ENCODE results near the gene PAX2. TPM values are rescaled to one million over a fixed set of nuclear protein-coding genes. Genes with fewer than 3 reads are reported as not detected.

The PAX2 gene
- total and polyA plus RNA-seq, 2 of the 13 experiments (the other 11 are each of a cell fraction or from before 2014, with no cell fraction given): not detected

DNA sequence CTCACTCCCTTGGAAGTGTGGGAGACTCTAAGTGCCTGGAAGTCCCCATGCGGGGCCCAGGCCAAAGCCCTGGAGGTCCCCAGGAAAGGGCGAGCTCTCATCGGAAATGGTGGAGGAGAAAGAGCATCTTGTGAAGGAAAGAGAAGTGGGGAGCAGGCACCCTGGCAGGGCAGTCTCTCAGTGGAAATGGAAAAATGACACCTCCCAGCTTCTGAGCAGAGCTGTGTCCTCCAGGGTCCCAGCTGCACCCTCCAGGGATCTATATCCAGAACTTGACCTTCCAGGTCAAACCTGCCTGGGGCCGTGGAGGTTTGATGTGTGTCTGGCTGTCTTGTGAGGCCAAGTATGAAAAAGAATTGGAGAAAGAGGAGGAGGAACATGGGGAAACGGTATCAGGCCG, 29.5 kb downstream of the PAX2 start:
- in situ Hi-C loops (cut with HindIII; ENCODE audit: extremely low pct_ligation_motif_present, low pct_unique_long_range_greater_than_20kb): no loop called here
- TF ChIP-seq ZNF382 (CRISPR knock-in tag; IDR thresholded peaks at IDR 0.05; ENCODE audit: borderline replicate concordance) (no peak), ZNF576 (CRISPR knock-in tag; IDR thresholded peaks at IDR 0.05) (no peak), DNMT3B (CRISPR knock-in tag; conservative IDR thresholded peaks at IDR 0.05) (no peak), STAG1 (CRISPR knock-in tag; IDR thresholded peaks at IDR 0.05) (no peak)
- FAIRE-seq (no peak), DNase-seq (ENCODE audit: low spot score) (no peak), ATAC-seq (no peak)
- Histone ChIP-seq H3K27ac (ENCODE audit: extremely low read length, insufficient read depth, low read length) (no peak overlapping the region), H3K4me1 (ENCODE audit: insufficient read depth, low read length) (peaks cover 10% of the 10 kb centered on the region), H4K20me1 (ENCODE audit: insufficient read depth, low read length) (no peaks in the 10 kb centered on the region), H3K79me2 (ENCODE audit: insufficient read depth, low read length) (no peaks in the 10 kb centered on the region), H3K4me2 (ENCODE audit: low read depth, low read length) (no peak overlapping the region), H3K4me3 (replicated peaks in 1 of 3; ENCODE audit: insufficient read depth in 1 of 3, low read depth in 2 of 3, low read length in 3 of 3) (no peak overlapping the region), H3K27me3 (ENCODE audit: control insufficient read depth in 1 of 2, insufficient read depth in 2 of 2, low read length in 2 of 2) (peaks cover 0 to 38% of the 10 kb centered on the region in 2 experiments; a peak in 3 of 5 replicates), H2AFZ (ENCODE audit: low read length) (no peak overlapping the region), H3K9ac (ENCODE audit: insufficient read depth, low read depth, low read length) (no peak overlapping the region), H3K9me3 (ENCODE audit: low read length) (no peaks in the 10 kb centered on the region), H3K36me3 (replicated peaks in 1 of 2; ENCODE audit: control insufficient read depth in 1 of 2, insufficient read depth in 2 of 2, low read length in 2 of 2) (no peaks in the 10 kb centered on the region)
- BruUV-seq (replicated peaks): no TSS peak
- POLR2A ChIA-PET: no interaction called here
- 5% methylated on average over 6 of the region's 6 CpGs for WGBS (ENCODE audit: low lambda C conversion rate)
- CTCF ChIA-PET (ENCODE audit: low intra/inter-chr PET ratio, low total read pairs): no interaction called here
- intact Hi-C loops (cut with micrococcal nuclease; ENCODE audit: unreplicated experiment): no loop called here

- no peaks in the 10 kb centered on the region for H3K79me2 ChIP-seq (ENCODE audit: insufficient read depth, low read length)
- H2AFZ ChIP-seq (ENCODE audit: low read length): no peak overlapping the region
- H4K20me1 ChIP-seq (ENCODE audit: insufficient read depth, low read length): no peaks in the 10 kb centered on the region
- FAIRE-seq: no peak
- no peak overlapping the region for H3K9ac ChIP-seq (ENCODE audit: insufficient read depth, low read depth, low read length)
- no peaks in the 10 kb centered on the region for H3K9me3 ChIP-seq (ENCODE audit: low read length)
- WGBS (ENCODE audit: low lambda C conversion rate): 43% methylated on average over 3 of the region's 5 CpGs
- no peak overlapping the region for H3K4me2 ChIP-seq (ENCODE audit: low read depth, low read length)
- ChIA-PET CTCF (ENCODE audit: low intra/inter-chr PET ratio, low total read pairs) (no interaction called here), POLR2A (no interaction called here)
- no peaks in the 10 kb centered on the region for H3K36me3 ChIP-seq (replicated peaks in 1 of 2; ENCODE audit: control insufficient read depth in 1 of 2, insufficient read depth in 2 of 2, low read length in 2 of 2)
- H3K4me3 ChIP-seq (replicated peaks in 1 of 3; ENCODE audit: insufficient read depth in 1 of 3, low read depth in 2 of 3, low read length in 3 of 3): no peak overlapping the region
- intact Hi-C loops (cut with micrococcal nuclease; ENCODE audit: unreplicated experiment): no loop called here
- no TSS peak for BruUV-seq (replicated peaks)
- no peak for DNase-seq (ENCODE audit: low spot score)
- H3K27me3 ChIP-seq (ENCODE audit: control insufficient read depth in 1 of 2, insufficient read depth in 2 of 2, low read length in 2 of 2): peaks cover 0 to 38% of the 10 kb centered on the region in 2 experiments; a peak in 3 of 5 replicates
- H3K27ac ChIP-seq (ENCODE audit: extremely low read length, insufficient read depth, low read length): no peak overlapping the region
- in situ Hi-C loops (cut with HindIII; ENCODE audit: extremely low pct_ligation_motif_present, low pct_unique_long_range_greater_than_20kb): no loop called here
- ATAC-seq: no peak
- H3K4me1 ChIP-seq (ENCODE audit: insufficient read depth, low read length): peaks cover 13% of the 10 kb centered on the region
- no peak for TF ChIP-seq ZNF382 (CRISPR knock-in tag; IDR thresholded peaks at IDR 0.05; ENCODE audit: borderline replicate concordance)
- no peak for TF ChIP-seq PHF8 (CRISPR knock-in tag; IDR thresholded peaks at IDR 0.05)
- TF ChIP-seq PCBP2 (optimal IDR thresholded peaks at IDR 0.05; ENCODE audit: low read depth, low read length, poor library complexity, severe bottlenecking): no peak
- no peak for TF ChIP-seq ZNF180 (CRISPR knock-in tag; IDR thresholded peaks at IDR 0.05; ENCODE audit: borderline replicate concordance, low read depth)
- TF ChIP-seq ZNF639 (CRISPR knock-in tag; conservative IDR thresholded peaks at IDR 0.05): no peak
- TF ChIP-seq ZNF629 (CRISPR knock-in tag; conservative IDR thresholded peaks at IDR 0.05): no peak
- no peak for TF ChIP-seq MIER2 (CRISPR knock-in tag; IDR thresholded peaks at IDR 0.05)
- no peak for TF ChIP-seq ZKSCAN5 (CRISPR knock-in tag; IDR thresholded peaks at IDR 0.05)
- TF ChIP-seq TFAP4 (IDR thresholded peaks at IDR 0.05; ENCODE audit: borderline replicate concordance, low read depth): no peak
- TF ChIP-seq ZNF619 (CRISPR knock-in tag; IDR thresholded peaks at IDR 0.05): no peak
Measured at GRCh38 chr10:100775386-100775785, 30.0 kb downstream of the PAX2 start.

Measured in HepG2 (cell line).